LNCAP (cell line): ENCODE measurements around the gene MACF1.

Source experiments
- CTCF ChIP-seq: fragments of 450-650 bp; IDR thresholded peaks from 2 replicates; pipeline ENCODE4 v1.5.1; 2017; ENCODE audit warnings: mild to moderate bottlenecking

MACF1 gene

GRCh38 chr1:39453603-39454002 lies 249.1 kb downstream of the MACF1 start:
- TF ChIP-seq CTCF: no peak

GRCh38 chr1:39458991-39459390 lies 254.5 kb downstream of the MACF1 start:
- TF ChIP-seq CTCF: no peak

- TF ChIP-seq CTCF: no peak
These were observed 257.6 kb downstream of the MACF1 start for GRCh38 chr1:39462074-39462473.

DNA sequence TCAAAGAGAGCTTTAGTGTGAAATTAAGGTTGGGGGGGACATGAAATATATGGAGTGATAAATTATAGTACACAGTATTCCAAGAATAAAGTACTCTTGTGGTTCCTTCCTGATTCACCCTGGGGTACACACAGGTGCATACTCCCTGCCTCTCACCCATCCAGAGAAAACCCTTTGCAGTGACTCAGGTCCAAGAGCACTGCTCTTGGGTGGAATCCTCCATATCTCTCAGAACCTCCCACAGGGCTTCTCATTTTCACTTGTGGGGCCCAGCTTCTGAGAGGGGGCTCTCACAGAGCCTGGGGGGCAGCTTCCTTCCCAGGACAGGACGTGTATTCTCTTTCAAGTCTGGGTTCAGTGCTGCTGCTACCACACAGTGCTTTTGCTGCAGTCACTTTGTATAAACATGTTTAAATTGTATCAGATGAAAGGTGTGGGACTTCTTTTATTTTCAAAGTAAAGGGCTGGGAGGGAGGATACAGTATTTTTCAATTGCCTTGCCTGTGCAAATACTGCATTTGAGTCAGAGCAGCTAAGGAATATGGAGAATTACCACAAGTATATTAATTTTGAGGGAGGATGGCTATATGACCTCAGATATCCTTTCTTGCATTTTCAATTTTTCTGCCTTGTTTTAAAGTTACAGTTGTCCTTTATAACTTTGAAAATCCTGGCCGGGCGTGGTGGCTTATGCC lies 262.1 kb downstream of the MACF1 start:
- no peak for TF ChIP-seq CTCF

- no peak for TF ChIP-seq CTCF
These were observed 264.7 kb downstream of the MACF1 start for GRCh38 chr1:39469150-39469549.

DNA sequence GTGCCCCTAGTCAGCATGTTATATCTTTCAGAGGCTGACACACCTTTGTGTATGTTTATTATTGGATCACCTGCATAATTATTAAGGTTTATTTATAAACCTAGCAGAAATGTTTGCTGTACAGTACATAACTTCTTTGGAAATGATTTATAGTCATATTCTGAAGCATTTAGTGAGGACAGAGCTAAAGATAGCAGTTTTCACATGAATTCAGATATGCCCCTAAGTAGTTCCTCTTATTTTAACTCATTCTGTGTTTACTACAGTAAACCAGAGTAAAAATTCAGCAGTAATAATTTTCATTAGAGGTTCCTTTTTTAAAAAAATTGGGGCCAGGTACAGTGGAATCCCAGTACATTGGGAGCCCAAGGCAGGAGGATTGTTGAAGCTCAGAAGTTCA lies 265.5 kb downstream of the MACF1 start:
- TF ChIP-seq CTCF: no peak

- TF ChIP-seq CTCF: no peak
These were observed 268.3 kb downstream of the MACF1 start for GRCh38 chr1:39472826-39473225.

DNA sequence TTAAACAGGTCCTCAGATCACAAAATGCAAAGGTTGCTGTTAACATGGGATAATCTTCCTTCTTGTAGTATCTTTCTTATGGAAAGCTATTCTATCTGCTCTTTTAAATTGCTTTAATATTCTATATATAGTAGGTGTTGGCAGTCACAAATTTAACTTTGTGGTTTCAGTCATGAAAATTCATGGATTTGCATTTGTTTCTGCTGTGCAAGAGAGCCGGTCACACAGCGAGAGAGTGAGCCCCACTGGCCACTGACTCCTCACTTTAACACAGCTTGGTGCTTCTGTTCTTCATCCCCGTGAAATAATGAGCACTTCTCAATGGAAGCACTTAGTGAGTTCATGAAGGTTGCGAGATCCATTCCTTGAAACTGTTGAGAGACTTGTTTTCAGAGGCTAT lies 268.8 kb downstream of the MACF1 start:
- TF ChIP-seq CTCF: no peak
